Measurements from ENCODE around the gene AVPI1. TPM values are rescaled to one million over a fixed set of nuclear protein-coding genes. Genes with fewer than 3 reads are reported as not detected.

Gene AVPI1
- total RNA-seq, 2 experiments from 2014 or later, result 10.7 to 11.6 TPM

- H3K27ac ChIP-seq (ENCODE audit: low read depth in 1 of 2, low read length in 2 of 2), result no peak overlapping the region
Measured at GRCh38 chr10:97633921-97634320, 53.1 kb downstream of the AVPI1 start.

GRCh38 chr10:97632949-97633884, 53.8 kb downstream of the AVPI1 start, which contains the start of gene MORN4:
TSS of gene MORN4 (minus strand) at chr10:97633500. CDS start at chr10:97619653, 13,847 bp downstream.
- Histone ChIP-seq H3K4me3 (ENCODE audit: low read length) (peak within 1 kb of the TSS; percentile 98), H3K36me3 (ENCODE audit: insufficient read depth, low read length) (no peaks in the 10 kb centered on the region), H3K27me3 (ENCODE audit: control insufficient read depth in 1 of 2, insufficient read depth in 2 of 2, low read length in 2 of 2) (no peaks in the 10 kb centered on the region), H3K27ac (ENCODE audit: low read depth in 1 of 2, low read length in 2 of 2) (no peak within 1 kb of the TSS), H3K9me3 (ENCODE audit: control insufficient read depth in 1 of 2, insufficient read depth in 1 of 2, low read length in 2 of 2) (peaks cover 0 to 3% of the 10 kb centered on the region in 2 experiments), H3K4me1 (ENCODE audit: insufficient read depth, low read length) (peaks cover 18% of the 10 kb centered on the region)
- H3K27me3 Mint-ChIP-seq, result no peaks in the 10 kb centered on the region
- intact Hi-C loops (cut with DNase I, micrococcal nuclease), result loop anchor here (2.0 to 10.0 kb wide), 4 partner anchors 132 to 1048 kb away; partner anchors contain the start of genes EXOSC1 (in 1 of the 2), MMS19 (in 1 of the 2), TM9SF3 (in 1 of the 2) and UBTD1 (in 1 of the 2)
- H3K4me3 Mint-ChIP-seq, result peak within 1 kb of the TSS; percentile 94
- CTCF ChIA-PET, result interaction anchor here (1.3 kb wide), 1 partner anchor 68 kb away, joined by 3 read pairs; no protein-coding TSS in a partner anchor
- POLR2A ChIA-PET, result interaction anchor here (1.3 to 1.6 kb wide), 2 partner anchors 8 to 54 kb away, joined by 3 to 4 read pairs; partner anchors contain the start of gene AVPI1
- peaks cover 16% of the 10 kb centered on the region for H3K4me1 Mint-ChIP-seq (ENCODE audit: low read depth)
- peaks cover 6% of the 10 kb centered on the region for H3K36me3 Mint-ChIP-seq (ENCODE audit: low read depth)
- no peaks in the 10 kb centered on the region for H3K9me3 Mint-ChIP-seq
- TF ChIP-seq CTCF (IDR thresholded peaks at IDR 0.05), result no peak
- ATAC-seq (ENCODE audit: poor library complexity) (peak; percentile 99), DNase-seq (peak; percentile 85 to 95 (median 89))
- peak within 1 kb of the TSS; percentile 71 for H3K27ac Mint-ChIP-seq

More at GRCh38 chr10:97633921-97634320, 53.1 kb downstream of the AVPI1 start:
- H3K4me1 ChIP-seq (ENCODE audit: insufficient read depth, low read length), result peaks cover 18% of the 10 kb centered on the region
- no peaks in the 10 kb centered on the region for H3K36me3 ChIP-seq (ENCODE audit: insufficient read depth, low read length)
- H3K4me3 ChIP-seq (ENCODE audit: low read length), result peak overlapping the region; percentile 98
- TF ChIP-seq CTCF (IDR thresholded peaks at IDR 0.05), result no peak
- Mint-ChIP-seq H3K9me3 (no peaks in the 10 kb centered on the region), H3K4me3 (peak overlapping the region; percentile 94), H3K36me3 (ENCODE audit: low read depth) (peaks cover 6% of the 10 kb centered on the region), H3K27me3 (no peaks in the 10 kb centered on the region), H3K27ac (peak overlapping the region; percentile 71), H3K4me1 (ENCODE audit: low read depth) (peaks cover 16% of the 10 kb centered on the region)
- ChIA-PET CTCF (interaction anchor here (1.3 kb wide), 1 partner anchor 67 kb away, joined by 3 read pairs; no protein-coding TSS in a partner anchor), POLR2A (interaction anchor here (1.3 kb wide), 1 partner anchor 53 kb away, joined by 4 read pairs; the partner anchor contains the start of gene AVPI1)
- H3K9me3 ChIP-seq (ENCODE audit: control insufficient read depth in 1 of 2, insufficient read depth in 1 of 2, low read length in 2 of 2), result peaks cover 0 to 3% of the 10 kb centered on the region in 2 experiments
- H3K27me3 ChIP-seq (ENCODE audit: control insufficient read depth in 1 of 2, insufficient read depth in 2 of 2, low read length in 2 of 2), result no peaks in the 10 kb centered on the region
- intact Hi-C loops (cut with DNase I, micrococcal nuclease), result loop anchor here (2.0 to 10.0 kb wide), 4 partner anchors 133 to 1049 kb away; partner anchors contain the start of genes EXOSC1 (in 1 of the 2), MMS19 (in 1 of the 2), TM9SF3 (in 1 of the 2) and UBTD1 (in 1 of the 2)
- ATAC-seq (ENCODE audit: poor library complexity) (no peak), DNase-seq (peak in 3 of 14 experiments; percentile 9 to 36 (median 24))

GRCh38 chr10:97631098-97631497, 55.9 kb downstream of the AVPI1 start:
- H3K4me3 Mint-ChIP-seq, result no peak overlapping the region
- POLR2A ChIA-PET, result no interaction called here
- Histone ChIP-seq H3K27me3 (ENCODE audit: control insufficient read depth in 1 of 2, insufficient read depth in 2 of 2, low read length in 2 of 2) (no peaks in the 10 kb centered on the region), H3K4me1 (ENCODE audit: insufficient read depth, low read length) (peaks cover 18% of the 10 kb centered on the region), H3K27ac (ENCODE audit: low read depth in 1 of 2, low read length in 2 of 2) (no peak overlapping the region), H3K9me3 (ENCODE audit: control insufficient read depth in 1 of 2, insufficient read depth in 1 of 2, low read length in 2 of 2) (peaks cover 0 to 3% of the 10 kb centered on the region in 2 experiments), H3K4me3 (ENCODE audit: low read length) (no peak overlapping the region), H3K36me3 (ENCODE audit: insufficient read depth, low read length) (no peaks in the 10 kb centered on the region)
- no peaks in the 10 kb centered on the region for H3K9me3 Mint-ChIP-seq
- no peak for TF ChIP-seq CTCF (IDR thresholded peaks at IDR 0.05)
- no peak overlapping the region for H3K27ac Mint-ChIP-seq
- peaks cover 16% of the 10 kb centered on the region for H3K4me1 Mint-ChIP-seq (ENCODE audit: low read depth)
- DNase-seq (no peak), ATAC-seq (ENCODE audit: poor library complexity) (no peak)
- intact Hi-C loops (cut with DNase I, micrococcal nuclease), result loop anchor here in 1 of 2 experiments (5.0 to 10.0 kb wide), 2 partner anchors 184 to 1046 kb away; partner anchors contain the start of genes EXOSC1, TM9SF3 and ZDHHC16
- H3K27me3 Mint-ChIP-seq, result no peaks in the 10 kb centered on the region
- H3K36me3 Mint-ChIP-seq (ENCODE audit: low read depth), result peaks cover 6% of the 10 kb centered on the region
- CTCF ChIA-PET, result no interaction called here

Measured in CD4-positive, alpha-beta T cell (primary cell).